ENCODE results near the gene PSMC2.

The PSMC2 gene

DNA sequence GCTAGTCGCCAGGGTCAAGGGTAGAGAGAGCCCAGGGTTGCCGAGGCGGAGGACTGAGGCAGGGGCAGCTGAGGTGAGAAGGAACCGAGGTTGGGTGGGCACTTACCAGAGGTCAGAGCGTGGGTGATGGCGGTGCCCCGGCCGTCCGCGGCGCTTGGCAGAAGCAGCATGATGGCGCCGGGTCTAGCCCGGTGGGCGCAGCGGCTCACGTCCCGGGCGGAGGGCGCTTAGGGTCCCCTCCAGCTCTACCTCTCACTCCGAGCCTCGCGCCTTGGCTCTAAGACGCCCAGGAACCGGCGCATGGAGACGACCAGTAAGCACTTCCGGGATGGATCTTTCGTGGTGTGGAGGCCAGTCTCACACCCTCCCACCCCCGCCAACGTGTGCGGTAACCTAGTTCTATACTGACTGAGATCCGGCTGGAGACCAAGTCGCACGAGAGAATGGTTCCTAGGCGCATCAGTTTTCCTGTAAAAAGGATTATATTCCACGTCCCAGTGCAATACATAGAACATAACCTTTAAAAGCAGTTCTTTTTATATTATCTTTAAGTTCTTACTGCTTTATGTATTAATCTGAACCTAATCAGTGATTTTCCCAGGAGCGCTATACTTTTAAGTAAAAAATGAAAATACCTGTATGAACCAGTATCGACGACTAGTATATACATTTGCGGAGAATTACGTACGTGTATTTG lies 2.8 kb upstream of the PSMC2 start, which contains the start of gene DNAJC2:
TSS of gene DNAJC2 (minus strand) at position 315 of the 697 bp plus-strand sequence. CDS start at position 170, 145 bp downstream.
- TF ChIP-seq, protein P1, sequence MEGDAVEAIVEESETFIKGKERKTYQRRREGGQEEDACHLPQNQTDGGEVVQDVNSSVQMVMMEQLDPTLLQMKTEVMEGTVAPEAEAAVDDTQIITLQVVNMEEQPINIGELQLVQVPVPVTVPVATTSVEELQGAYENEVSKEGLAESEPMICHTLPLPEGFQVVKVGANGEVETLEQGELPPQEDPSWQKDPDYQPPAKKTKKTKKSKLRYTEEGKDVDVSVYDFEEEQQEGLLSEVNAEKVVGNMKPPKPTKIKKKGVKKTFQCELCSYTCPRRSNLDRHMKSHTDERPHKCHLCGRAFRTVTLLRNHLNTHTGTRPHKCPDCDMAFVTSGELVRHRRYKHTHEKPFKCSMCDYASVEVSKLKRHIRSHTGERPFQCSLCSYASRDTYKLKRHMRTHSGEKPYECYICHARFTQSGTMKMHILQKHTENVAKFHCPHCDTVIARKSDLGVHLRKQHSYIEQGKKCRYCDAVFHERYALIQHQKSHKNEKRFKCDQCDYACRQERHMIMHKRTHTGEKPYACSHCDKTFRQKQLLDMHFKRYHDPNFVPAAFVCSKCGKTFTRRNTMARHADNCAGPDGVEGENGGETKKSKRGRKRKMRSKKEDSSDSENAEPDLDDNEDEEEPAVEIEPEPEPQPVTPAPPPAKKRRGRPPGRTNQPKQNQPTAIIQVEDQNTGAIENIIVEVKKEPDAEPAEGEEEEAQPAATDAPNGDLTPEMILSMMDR (IDR thresholded peaks at IDR 0.05; ENCODE audit: poor library complexity, severe bottlenecking): no peak
- ATAC-seq (ENCODE audit: low read depth) (peak; percentile 87), DNase-seq (ENCODE audit: low spot score) (peak; percentile 86)
- Histone ChIP-seq H3K4me1 (ENCODE audit: insufficient read depth, poor library complexity, severe bottlenecking) (peaks cover 23% of the 10 kb centered on the region), H3K9me3 (ENCODE audit: severe bottlenecking) (peaks cover 2% of the 10 kb centered on the region), H3K4me3 (ENCODE audit: severe bottlenecking) (peak within 1 kb of the TSS; percentile 76), H3K36me3 (ENCODE audit: low read depth) (peaks cover 40% of the 10 kb centered on the region), H3K27ac (ENCODE audit: poor library complexity, severe bottlenecking) (peak within 1 kb of the TSS; percentile 61), H3K27me3 (ENCODE audit: insufficient read depth, poor library complexity, severe bottlenecking) (no peaks in the 10 kb centered on the region)

DNA sequence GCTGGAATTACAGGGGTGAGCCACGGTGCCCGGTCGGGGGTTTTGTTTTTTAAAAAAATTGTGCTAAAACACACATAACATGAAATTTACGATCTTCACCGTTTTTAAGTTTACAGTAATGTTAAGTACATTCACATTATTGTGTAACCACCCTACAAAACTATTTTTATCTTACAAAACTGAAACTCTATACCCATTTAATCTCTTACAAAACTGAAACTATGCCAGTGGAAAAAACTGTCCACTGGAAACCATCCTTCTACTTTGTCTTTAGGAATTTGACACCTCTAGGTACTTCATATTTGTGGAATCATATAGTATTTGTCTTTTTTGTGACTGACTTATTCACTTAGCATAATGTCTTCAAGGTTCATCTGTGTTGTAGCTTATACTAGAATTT lies 1.0 kb upstream of the PSMC2 start:
- Histone ChIP-seq H3K36me3 (ENCODE audit: low read depth) (peaks cover 37% of the 10 kb centered on the region), H3K4me1 (ENCODE audit: insufficient read depth, poor library complexity, severe bottlenecking) (peaks cover 30% of the 10 kb centered on the region), H3K4me3 (ENCODE audit: severe bottlenecking) (no peak overlapping the region), H3K27ac (ENCODE audit: poor library complexity, severe bottlenecking) (no peak overlapping the region), H3K9me3 (ENCODE audit: severe bottlenecking) (peaks cover 2% of the 10 kb centered on the region), H3K27me3 (ENCODE audit: insufficient read depth, poor library complexity, severe bottlenecking) (no peaks in the 10 kb centered on the region)
- TF ChIP-seq, protein P1 (IDR thresholded peaks at IDR 0.05; ENCODE audit: poor library complexity, severe bottlenecking): no peak
- no peak for ATAC-seq (ENCODE audit: low read depth)
- DNase-seq (ENCODE audit: low spot score): no peak

DNA sequence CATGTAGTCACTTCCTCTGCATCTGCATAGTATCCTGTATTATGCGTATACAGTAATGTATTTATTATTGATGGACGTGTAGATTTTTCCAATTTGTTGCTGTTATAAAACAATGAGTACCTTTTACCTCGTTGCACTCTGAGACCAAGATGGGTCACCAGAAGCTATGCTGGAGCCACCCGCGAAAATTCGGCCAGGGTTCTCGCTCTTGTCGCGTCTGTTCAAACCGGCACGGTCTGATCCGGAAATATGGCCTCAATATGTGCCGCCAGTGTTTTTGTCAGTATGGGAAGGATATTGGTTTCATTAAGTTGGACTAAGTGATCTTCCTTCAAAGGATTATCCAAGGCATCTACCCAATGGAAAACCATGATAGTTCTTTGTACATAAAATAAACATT lies 1.0 kb downstream of the PSMC2 start:
- Histone ChIP-seq H3K4me3 (ENCODE audit: severe bottlenecking) (peak overlapping the region; percentile 62), H3K27ac (ENCODE audit: poor library complexity, severe bottlenecking) (peak overlapping the region; percentile 57), H3K9me3 (ENCODE audit: severe bottlenecking) (peaks cover 2% of the 10 kb centered on the region), H3K4me1 (ENCODE audit: insufficient read depth, poor library complexity, severe bottlenecking) (peaks cover 30% of the 10 kb centered on the region), H3K27me3 (ENCODE audit: insufficient read depth, poor library complexity, severe bottlenecking) (no peaks in the 10 kb centered on the region), H3K36me3 (ENCODE audit: low read depth) (peaks cover 36% of the 10 kb centered on the region)
- no peak for ATAC-seq (ENCODE audit: low read depth)
- TF ChIP-seq, protein P1 (IDR thresholded peaks at IDR 0.05; ENCODE audit: poor library complexity, severe bottlenecking): no peak
- no peak for DNase-seq (ENCODE audit: low spot score)

DNA sequence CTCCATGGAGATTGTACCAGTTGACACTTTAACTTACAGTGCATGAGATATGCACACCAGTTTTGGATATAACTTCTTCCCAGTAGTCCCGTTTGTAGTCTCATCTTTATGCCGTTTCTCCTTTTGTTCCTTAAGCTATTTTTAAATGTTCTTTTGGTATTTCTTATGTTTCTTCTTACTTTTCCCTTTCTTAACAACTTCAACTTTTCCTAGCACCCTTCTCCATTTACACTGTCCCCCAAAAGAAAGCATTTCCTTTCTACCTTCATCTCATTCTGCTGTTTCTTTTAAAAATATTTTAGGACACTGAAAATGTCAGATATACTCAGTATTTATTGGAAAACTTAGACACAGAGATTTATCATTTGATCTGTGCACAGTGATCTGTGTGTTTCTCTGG lies 1.5 kb downstream of the PSMC2 start:
- DNase-seq (ENCODE audit: low spot score) (no peak), ATAC-seq (ENCODE audit: low read depth) (no peak)
- Histone ChIP-seq H3K27me3 (ENCODE audit: insufficient read depth, poor library complexity, severe bottlenecking) (no peaks in the 10 kb centered on the region), H3K4me1 (ENCODE audit: insufficient read depth, poor library complexity, severe bottlenecking) (peaks cover 30% of the 10 kb centered on the region), H3K36me3 (ENCODE audit: low read depth) (peaks cover 37% of the 10 kb centered on the region), H3K27ac (ENCODE audit: poor library complexity, severe bottlenecking) (no peak overlapping the region), H3K4me3 (ENCODE audit: severe bottlenecking) (peak overlapping the region; percentile 62), H3K9me3 (ENCODE audit: severe bottlenecking) (peaks cover 2% of the 10 kb centered on the region)
- TF ChIP-seq, protein P1 (IDR thresholded peaks at IDR 0.05; ENCODE audit: poor library complexity, severe bottlenecking): no peak

DNA sequence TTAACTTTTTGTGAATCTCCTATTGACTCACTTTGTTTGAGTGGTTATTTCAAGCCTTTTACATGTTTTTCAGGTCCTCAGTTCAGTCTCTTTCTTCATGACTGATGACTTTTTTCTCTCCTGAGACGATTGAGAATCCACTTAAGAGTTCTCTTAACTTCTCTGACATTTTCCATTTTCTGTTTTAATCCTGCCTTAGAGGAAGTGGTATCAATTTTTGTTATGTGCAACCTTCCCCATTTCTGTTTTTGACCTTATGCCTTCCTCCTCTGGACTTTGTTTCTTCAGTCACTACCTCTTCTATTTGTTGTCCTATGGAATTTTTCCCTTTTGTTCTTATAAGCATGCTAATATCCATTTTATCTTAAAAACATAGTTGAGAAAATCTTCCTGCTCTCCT lies 2.4 kb downstream of the PSMC2 start:
- TF ChIP-seq, protein P1 (IDR thresholded peaks at IDR 0.05; ENCODE audit: poor library complexity, severe bottlenecking): no peak

More for the DNA sequence above, 2.4 kb downstream of the PSMC2 start:
- Histone ChIP-seq H3K27ac (ENCODE audit: poor library complexity, severe bottlenecking) (no peak overlapping the region), H3K27me3 (ENCODE audit: insufficient read depth, poor library complexity, severe bottlenecking) (no peaks in the 10 kb centered on the region), H3K4me3 (ENCODE audit: severe bottlenecking) (no peak overlapping the region), H3K4me1 (ENCODE audit: insufficient read depth, poor library complexity, severe bottlenecking) (peaks cover 30% of the 10 kb centered on the region), H3K9me3 (ENCODE audit: severe bottlenecking) (peaks cover 2% of the 10 kb centered on the region), H3K36me3 (ENCODE audit: low read depth) (peaks cover 45% of the 10 kb centered on the region)
- ATAC-seq (ENCODE audit: low read depth) (no peak), DNase-seq (ENCODE audit: low spot score) (no peak)

All from RWPE2 (cell line).